GM23338 (cell line): ENCODE data around the gene VGLL4. TPM values are rescaled to one million over a fixed set of nuclear protein-coding genes. Genes with fewer than 3 reads are reported as not detected.

ENCODE experiments used
- ATAC-seq: fragments of 200-7000 bp; cut with Tn5 transposase; 3 replicates; pipeline ENCODE4 v1.9.1; 2020
- DNase-seq: peaks from one replicate; pipeline ENCODE4 v3.0.0-alpha.2; 2015; ENCODE audit warnings: low spot score
- H2AFZ ChIP-seq: fragments of 200-600 bp; sonication (generic); 2 replicates; pipeline ENCODE4 v1.8.0; 2016; ENCODE audit warnings: antibody characterized with exemption, mild to moderate bottlenecking, moderate library complexity
- H3F3A ChIP-seq: fragments of 200-600 bp; sonication (generic); replicated peaks from 2 replicates; pipeline ENCODE4 v1.8.0; 2017; ENCODE audit warnings: antibody characterized with exemption, mixed run types, low read depth
- H3K27ac ChIP-seq: fragments of 200-600 bp; sonication (generic); 2 replicates; pipeline ENCODE4 v1.6.1; 2016; ENCODE audit warnings: low read depth
- H3K27me3 ChIP-seq: fragments of 200-600 bp; sonication (generic); 2 replicates; pipeline ENCODE4 v1.8.0; 2016; ENCODE audit warnings: mild to moderate bottlenecking, mixed run types, moderate library complexity; ENCODE audit not compliant: insufficient read depth
- H3K36me3 ChIP-seq: fragments of 200-600 bp; sonication (generic); 2 replicates; pipeline ENCODE4 v1.8.0; 2016; ENCODE audit warnings: mild to moderate bottlenecking; ENCODE audit not compliant: insufficient read depth
- H3K4me1 ChIP-seq: fragments of 200-600 bp; sonication (generic); 2 replicates; pipeline ENCODE4 v1.8.0; 2016; ENCODE audit warnings: mild to moderate bottlenecking, moderate library complexity; ENCODE audit not compliant: insufficient read depth
- H3K4me2 ChIP-seq: fragments of 200-600 bp; sonication (generic); 2 replicates; pipeline ENCODE4 v1.7.1; 2017; ENCODE audit warnings: mixed run types
- H3K4me3 ChIP-seq: fragments of 200-600 bp; sonication (generic); 2 replicates; pipeline ENCODE4 v1.6.1; 2016; ENCODE audit warnings: mixed run types
- H3K79me2 ChIP-seq: fragments of 200-600 bp; sonication (generic); replicated peaks from 2 replicates; pipeline ENCODE4 v1.8.0; 2017; ENCODE audit warnings: mild to moderate bottlenecking; ENCODE audit not compliant: insufficient read depth
- H3K9me2 ChIP-seq: fragments of 200-600 bp; sonication (generic); 2 replicates; pipeline ENCODE4 v1.8.0; 2017; ENCODE audit not compliant: insufficient read depth
- H4K20me1 ChIP-seq: fragments of 200-600 bp; sonication (generic); replicated peaks from 2 replicates; pipeline ENCODE4 v1.8.0; 2017; ENCODE audit warnings: mild to moderate bottlenecking; ENCODE audit not compliant: insufficient read depth
- H3K27ac Mint-ChIP-seq: 2 replicates; pipeline ENCODE4 v1.8.0; 2020; ENCODE audit warnings: inconsistent platforms, mild to moderate bottlenecking, moderate library complexity, mixed read lengths
- H3K27me3 Mint-ChIP-seq: 3 replicates; pipeline ENCODE4 v1.8.0; 2022; ENCODE audit warnings: low read depth, mild to moderate bottlenecking, moderate library complexity, mixed read lengths, inconsistent platforms; ENCODE audit not compliant: insufficient read depth, poor library complexity
- H3K36me3 Mint-ChIP-seq: 3 replicates; pipeline ENCODE4 v1.8.0; 2021; ENCODE audit warnings: low read depth, mild to moderate bottlenecking, inconsistent platforms, moderate library complexity, mixed read lengths
- H3K4me1 Mint-ChIP-seq: 3 replicates; pipeline ENCODE4 v1.8.0; 2020; ENCODE audit warnings: mild to moderate bottlenecking, inconsistent platforms, mixed read lengths
- H3K4me3 Mint-ChIP-seq: 3 replicates; pipeline ENCODE4 v1.8.0; 2021; ENCODE audit warnings: moderate library complexity, mild to moderate bottlenecking, inconsistent platforms, mixed read lengths
- H3K9me3 Mint-ChIP-seq: 3 replicates; pipeline ENCODE4 v1.8.0; 2020; ENCODE audit warnings: moderate library complexity, mild to moderate bottlenecking, inconsistent platforms, mixed read lengths
- CREB1 ChIP-seq: fragments of 250-450 bp; sonication (Bioruptor Pico); IDR thresholded peaks from 2 replicates; pipeline ENCODE4 v1.5.0; 2020; ENCODE audit warnings: low read depth, mild to moderate bottlenecking, moderate library complexity
- EZH2 ChIP-seq: fragments of 200-600 bp; sonication (generic); IDR thresholded peaks from one replicate; pipeline ENCODE4 v1.8.0; 2017; ENCODE audit warnings: antibody characterized with exemption, mild to moderate bottlenecking, low read depth; ENCODE audit not compliant: unreplicated experiment
- EZH2phosphoT487 ChIP-seq: fragments of 200-600 bp; sonication (generic); IDR thresholded peaks from one replicate; pipeline ENCODE4 v1.8.1; 2018; ENCODE audit warnings: antibody characterized with exemption; ENCODE audit not compliant: unreplicated experiment
- JUNB ChIP-seq: IDR thresholded peaks from one replicate; pipeline ENCODE4 v1.6.1; 2016; ENCODE audit warnings: antibody characterized with exemption; ENCODE audit not compliant: unreplicated experiment
- NANOG ChIP-seq: IDR thresholded peaks from 2 replicates; pipeline ENCODE4 v1.6.1; 2016; ENCODE audit warnings: antibody characterized with exemption, borderline replicate concordance
- POLR2AphosphoS5 ChIP-seq: IDR thresholded peaks from 2 replicates; pipeline ENCODE4 v1.6.1; 2016; ENCODE audit warnings: antibody characterized with exemption, low read depth
- REST ChIP-seq: IDR thresholded peaks from one replicate; pipeline ENCODE4 v1.6.1; 2018; ENCODE audit warnings: antibody characterized with exemption; ENCODE audit not compliant: unreplicated experiment
- STAT1 ChIP-seq: IDR thresholded peaks from one replicate; pipeline ENCODE4 v1.6.1; 2016; ENCODE audit warnings: antibody characterized with exemption; ENCODE audit not compliant: unreplicated experiment
- ZNF114 ChIP-seq: fragments of 250-450 bp; sonication (Bioruptor Pico); IDR thresholded peaks from 2 replicates; pipeline ENCODE4 v1.5.0; 2020; ENCODE audit warnings: mild to moderate bottlenecking, moderate library complexity
- ZNF331 ChIP-seq: fragments of 250-450 bp; sonication (Bioruptor Pico); IDR thresholded peaks from 2 replicates; pipeline ENCODE4 v1.5.0; 2020; ENCODE audit warnings: low read depth, mild to moderate bottlenecking, moderate library complexity
- polyA plus RNA-seq: library from polyadenylated mRNA; unstranded; fragments of >200 nt; fragmentation: Nextera tagmentation; extraction: Ambion mirVana; gene quantifications from 2 replicates; pipeline ENCODE4 v1.2.1, GENCODE V29; 2016
- total RNA-seq: library from RNA; depleted of rRNA; stranded (reverse); fragments of >200 nt; shearing (Covaris generic); gene quantifications from 2 replicates; pipeline ENCODE4 v1.2.3, GENCODE V29; 2014
- TF ChIP-seq, protein P1 (sequence below): IDR thresholded peaks from 2 replicates; pipeline ENCODE4 v1.6.1; 2016; ENCODE audit warnings: antibody characterized with exemption
- TF ChIP-seq, protein P2 (sequence below), 2 experiments: fragments of 200-600 bp in 1 of 2; sonication (generic) in 1 of 2; conservative IDR thresholded peaks; 2 replicates each; pipeline versions ENCODE4 v1.5.1 to v1.6.1; 2016 to 2017; ENCODE audit warnings: antibody characterized with exemption in 2 of 2, low read depth in 2 of 2, mild to moderate bottlenecking in 2 of 2, moderate library complexity in 1 of 2

Gene VGLL4
- total and polyA plus RNA-seq, 2 experiments from 2014 or later, result 20.8 to 45.9 TPM

DNA sequence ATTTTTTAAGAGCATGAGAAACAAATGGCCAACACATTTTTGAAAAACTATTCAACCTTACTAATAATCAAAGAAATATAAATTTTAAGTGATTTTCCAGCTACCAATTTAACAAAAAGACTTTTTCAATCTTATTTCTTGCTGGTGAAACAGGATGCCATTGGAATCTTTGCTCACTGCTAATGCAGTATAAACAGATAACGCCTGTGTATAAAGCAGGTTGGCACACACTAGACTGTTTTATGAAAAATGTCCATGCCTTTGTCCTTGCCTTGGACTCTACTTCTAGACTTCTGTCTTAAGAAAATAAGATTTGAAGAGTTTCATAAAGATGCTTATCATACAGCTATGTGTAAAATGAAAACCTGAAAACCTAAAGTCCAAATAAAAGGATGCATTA, 5.0 kb upstream of the VGLL4 start:
- no peak overlapping the region for H3K27ac Mint-ChIP-seq
- H3K9me3 Mint-ChIP-seq, result no peaks in the 10 kb centered on the region
- Histone ChIP-seq H3F3A (no peaks in the 10 kb centered on the region), H3K27me3 (no peaks in the 10 kb centered on the region), H3K27ac (no peak overlapping the region), H3K9me2 (no peaks in the 10 kb centered on the region), H3K36me3 (no peaks in the 10 kb centered on the region), H3K4me2 (no peak overlapping the region), H3K79me2 (peaks cover 7% of the 10 kb centered on the region; the same call in 1 of the 2 replicates), H3K4me1 (peaks cover 13% of the 10 kb centered on the region), H3K4me3 (no peak overlapping the region), H4K20me1 (no peaks in the 10 kb centered on the region), H2AFZ (no peak overlapping the region)
- no peaks in the 10 kb centered on the region for H3K27me3 Mint-ChIP-seq
- TF ChIP-seq JUNB (no peak), CREB1 (no peak), POLR2AphosphoS5 (no peak), REST (no peak), ZNF114 (CRISPR knock-in tag) (no peak), NANOG (no peak)
- TF ChIP-seq, protein P1, sequence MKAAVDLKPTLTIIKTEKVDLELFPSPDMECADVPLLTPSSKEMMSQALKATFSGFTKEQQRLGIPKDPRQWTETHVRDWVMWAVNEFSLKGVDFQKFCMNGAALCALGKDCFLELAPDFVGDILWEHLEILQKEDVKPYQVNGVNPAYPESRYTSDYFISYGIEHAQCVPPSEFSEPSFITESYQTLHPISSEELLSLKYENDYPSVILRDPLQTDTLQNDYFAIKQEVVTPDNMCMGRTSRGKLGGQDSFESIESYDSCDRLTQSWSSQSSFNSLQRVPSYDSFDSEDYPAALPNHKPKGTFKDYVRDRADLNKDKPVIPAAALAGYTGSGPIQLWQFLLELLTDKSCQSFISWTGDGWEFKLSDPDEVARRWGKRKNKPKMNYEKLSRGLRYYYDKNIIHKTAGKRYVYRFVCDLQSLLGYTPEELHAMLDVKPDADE, result no peak
- DNase-seq (no peak), ATAC-seq (no peak)
- H3K4me1 Mint-ChIP-seq, result peaks cover 16% of the 10 kb centered on the region
- H3K36me3 Mint-ChIP-seq, result no peaks in the 10 kb centered on the region
- no peak overlapping the region for H3K4me3 Mint-ChIP-seq

- H3K27me3 Mint-ChIP-seq, result peaks cover 9% of the 10 kb centered on the region
- H3K27me3 ChIP-seq, result no peaks in the 10 kb centered on the region
- peaks cover 9% of the 10 kb centered on the region for H3K4me1 ChIP-seq
- peaks cover 33% of the 10 kb centered on the region for H3K4me1 Mint-ChIP-seq
- peak; percentile 59 for DNase-seq
- ATAC-seq, result peak; percentile 48
- H2AFZ ChIP-seq, result peak overlapping the region; percentile 12; the same call in 1 of the 2 replicates
- H3K4me3 Mint-ChIP-seq, result peak overlapping the region; percentile 97
- peaks cover 6% of the 10 kb centered on the region; the same call in 1 of the 2 replicates for H3F3A ChIP-seq
- no peaks in the 10 kb centered on the region for H3K36me3 Mint-ChIP-seq
- no peaks in the 10 kb centered on the region for H3K36me3 ChIP-seq
- no peaks in the 10 kb centered on the region for H3K9me2 ChIP-seq
- no peaks in the 10 kb centered on the region for H4K20me1 ChIP-seq
- H3K27ac ChIP-seq, result peak overlapping the region; percentile 82
- peak overlapping the region; percentile 73 for H3K4me2 ChIP-seq
- peak overlapping the region; percentile 83 for H3K4me3 ChIP-seq
- peak overlapping the region; percentile 97 for H3K27ac Mint-ChIP-seq
- H3K79me2 ChIP-seq, result peaks cover 41% of the 10 kb centered on the region
- no peaks in the 10 kb centered on the region for H3K9me3 Mint-ChIP-seq
- TF ChIP-seq ZNF331 (no peak), NANOG (no peak), CREB1 (no peak), EZH2phosphoT487 (no peak), POLR2AphosphoS5 (no peak; the same call in 1 of the 2 replicates), STAT1 (no peak), JUNB (no peak), EZH2 (no peak), REST (no peak)
- TF ChIP-seq, protein P2, sequence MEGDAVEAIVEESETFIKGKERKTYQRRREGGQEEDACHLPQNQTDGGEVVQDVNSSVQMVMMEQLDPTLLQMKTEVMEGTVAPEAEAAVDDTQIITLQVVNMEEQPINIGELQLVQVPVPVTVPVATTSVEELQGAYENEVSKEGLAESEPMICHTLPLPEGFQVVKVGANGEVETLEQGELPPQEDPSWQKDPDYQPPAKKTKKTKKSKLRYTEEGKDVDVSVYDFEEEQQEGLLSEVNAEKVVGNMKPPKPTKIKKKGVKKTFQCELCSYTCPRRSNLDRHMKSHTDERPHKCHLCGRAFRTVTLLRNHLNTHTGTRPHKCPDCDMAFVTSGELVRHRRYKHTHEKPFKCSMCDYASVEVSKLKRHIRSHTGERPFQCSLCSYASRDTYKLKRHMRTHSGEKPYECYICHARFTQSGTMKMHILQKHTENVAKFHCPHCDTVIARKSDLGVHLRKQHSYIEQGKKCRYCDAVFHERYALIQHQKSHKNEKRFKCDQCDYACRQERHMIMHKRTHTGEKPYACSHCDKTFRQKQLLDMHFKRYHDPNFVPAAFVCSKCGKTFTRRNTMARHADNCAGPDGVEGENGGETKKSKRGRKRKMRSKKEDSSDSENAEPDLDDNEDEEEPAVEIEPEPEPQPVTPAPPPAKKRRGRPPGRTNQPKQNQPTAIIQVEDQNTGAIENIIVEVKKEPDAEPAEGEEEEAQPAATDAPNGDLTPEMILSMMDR (conservative IDR thresholded peaks at IDR 0.05; ENCODE audit: low read depth in 2 of 2), result no peak
- TF ChIP-seq, protein P1, result no peak
Observed at GRCh38 chr3:11643201-11643603, 513 bp downstream of the VGLL4 start.
